Ovary (tissue), 9 donors: Measurements from ENCODE around the gene CACNA1C. TPM values are rescaled to one million over a fixed set of nuclear protein-coding genes. Genes with fewer than 3 reads are reported as not detected.

Experiments
- DNase-seq, 5 donors: peaks; one replicate each; pipeline ENCODE4 v3.0.0-alpha.2; 2019 to 2020
- H3K27ac ChIP-seq, 2 donors: fragments of 200-600 bp; one replicate each; pipeline versions ENCODE4 v1.5.1 to v1.8.0; 2019 to 2022
- H3K27me3 ChIP-seq: fragments of 200-600 bp; one replicate; pipeline ENCODE4 v1.8.0; 2022
- H3K36me3 ChIP-seq: fragments of 200-600 bp; sonication (generic); one replicate; pipeline ENCODE4 v1.5.1; 2019
- H3K4me1 ChIP-seq: one replicate; pipeline ENCODE4 v1.8.1; 2013; ENCODE audit warnings: mild to moderate bottlenecking, moderate library complexity; ENCODE audit not compliant: insufficient read depth
- H3K4me3 ChIP-seq: fragments of 200-600 bp; sonication (generic); one replicate; pipeline ENCODE4 v1.5.1; 2017
- H3K9me3 ChIP-seq, 2 donors: fragments of 200-600 bp in 1 of 2; sonication (generic) in 1 of 2; one replicate each; pipeline versions ENCODE4 v1.5.1 to v1.8.1; 2013 to 2019; ENCODE audit warnings: mild to moderate bottlenecking in 1 of 2, moderate library complexity in 1 of 2
- EP300 ChIP-seq: sonication (generic); formaldehyde crosslinking; IDR thresholded peaks from one replicate; pipeline ENCODE4 v1.6.1; 2017; ENCODE audit warnings: antibody characterized with exemption
- POLR2A ChIP-seq: fragments of 450-650 bp; IDR thresholded peaks from one replicate; pipeline ENCODE4 v1.6.1; 2017; ENCODE audit warnings: antibody characterized with exemption, mild to moderate bottlenecking, moderate library complexity
- WGBS, 3 donors: extraction: QIAGEN DNeasy Blood & Tissue Kit in 1 of 3; methylation state at CpG; one replicate each; pipeline versions ENCODE4 v1.1.5 to v1.1.7; 2013 to 2017; 5-methylcytosine and 5-hydroxymethylcytosine counted together
- intact Hi-C, 4 donors: fragments of 100-400 bp; cut with DNase I; formaldehyde crosslinking; loops; one replicate each; pipeline versions ENCODE4 v1.11.0 to v1.15.1; 2022 to 2023
- polyA plus RNA-seq, 2 donors: library from polyadenylated mRNA; stranded (reverse); fragments of 200-250 nt in 1 of 2; fragments of 350-450 nt in 1 of 2; fragmentation: Illumina TruSeq in 1 of 2; extraction: RNeasy Lipid Tissue Mini Kit (QIAGEN cat#74804) in 1 of 2; gene quantifications; one replicate each; pipeline ENCODE4 v1.2.3, GENCODE V29; 2013 to 2014
- total RNA-seq, 7 donors: library from RNA; depleted of rRNA in 2 of 7; stranded (reverse); fragments of >200 nt in 2 of 7; fragmentation: NEBNext Ultra II Directional in 3 of 7; extraction: Animal tissue kit (Norgen Biotek cat#: 25700) in 3 of 7; gene quantifications; one replicate each; pipeline versions ENCODE4 v1.1.0 to v1.2.4, GENCODE V29; 2016 to 2023
- TF ChIP-seq, protein P1 (sequence below), 3 donors: fragments of 450-650 bp in 2 of 3; fragments of 200-600 bp in 1 of 3; IDR thresholded peaks; one replicate each; pipeline versions ENCODE4 v1.5.1 to v1.8.0; 2016 to 2022; ENCODE audit warnings: antibody characterized with exemption in 3 of 3, mild to moderate bottlenecking in 1 of 3
- donor health status: DM: no; HTN: no; CAD: no; lungs with moderate emphysema.
- donor health status: DM: no; HTN: no; CAD: no.
- donor health status: Bipolar disorder and iron deficiency.
- donor health status: DM: yes; HTN: yes; CAD: no.
- donor health status: DM: no; HTN: no; CAD: no.
- donor health status: DM: yes; HTN: yes; CAD: no.

CACNA1C gene
- total and polyA plus RNA-seq, 9 donors, result 2.2 to 8.3 (median 3.7) TPM

DNA sequence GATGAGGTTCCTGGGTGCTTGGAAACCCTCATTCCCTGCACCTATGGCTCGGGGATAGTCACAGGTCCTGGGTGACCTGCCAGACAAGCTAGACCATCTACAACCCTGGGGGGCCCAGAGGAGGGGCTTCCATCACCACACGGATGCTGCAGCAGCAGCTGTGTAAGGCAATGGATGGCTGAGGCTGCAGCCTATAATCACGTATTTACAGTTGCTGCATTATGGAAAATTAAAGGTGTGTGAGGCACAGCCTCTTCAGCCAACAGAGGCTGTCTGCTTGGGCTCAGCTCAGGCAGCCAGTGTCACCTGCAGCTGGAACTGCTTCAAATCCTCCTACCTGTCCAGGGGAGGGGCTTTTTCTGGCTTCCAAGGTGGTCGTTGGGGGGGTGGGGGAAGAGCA lies 268.1 kb downstream of the CACNA1C start:
- no peaks in the 10 kb centered on the region for H3K4me1 ChIP-seq
- DNase-seq, result no peak
- intact Hi-C loops, result no loop called here
- no peak overlapping the region for H3K27ac ChIP-seq
- H3K27me3 ChIP-seq, result no peaks in the 10 kb centered on the region
- TF ChIP-seq EP300, result no peak
- TF ChIP-seq POLR2A, result no peak
- TF ChIP-seq, protein P1, sequence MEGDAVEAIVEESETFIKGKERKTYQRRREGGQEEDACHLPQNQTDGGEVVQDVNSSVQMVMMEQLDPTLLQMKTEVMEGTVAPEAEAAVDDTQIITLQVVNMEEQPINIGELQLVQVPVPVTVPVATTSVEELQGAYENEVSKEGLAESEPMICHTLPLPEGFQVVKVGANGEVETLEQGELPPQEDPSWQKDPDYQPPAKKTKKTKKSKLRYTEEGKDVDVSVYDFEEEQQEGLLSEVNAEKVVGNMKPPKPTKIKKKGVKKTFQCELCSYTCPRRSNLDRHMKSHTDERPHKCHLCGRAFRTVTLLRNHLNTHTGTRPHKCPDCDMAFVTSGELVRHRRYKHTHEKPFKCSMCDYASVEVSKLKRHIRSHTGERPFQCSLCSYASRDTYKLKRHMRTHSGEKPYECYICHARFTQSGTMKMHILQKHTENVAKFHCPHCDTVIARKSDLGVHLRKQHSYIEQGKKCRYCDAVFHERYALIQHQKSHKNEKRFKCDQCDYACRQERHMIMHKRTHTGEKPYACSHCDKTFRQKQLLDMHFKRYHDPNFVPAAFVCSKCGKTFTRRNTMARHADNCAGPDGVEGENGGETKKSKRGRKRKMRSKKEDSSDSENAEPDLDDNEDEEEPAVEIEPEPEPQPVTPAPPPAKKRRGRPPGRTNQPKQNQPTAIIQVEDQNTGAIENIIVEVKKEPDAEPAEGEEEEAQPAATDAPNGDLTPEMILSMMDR (IDR thresholded peaks at IDR 0.05), result no peak
- H3K4me3 ChIP-seq, result no peak overlapping the region
- H3K36me3 ChIP-seq, result no peaks in the 10 kb centered on the region
- 72 to 89% (median 81%) methylated on average over 4 of the region's 4 CpGs for WGBS, 3 donors
- H3K9me3 ChIP-seq, result no peaks in the 10 kb centered on the region

DNA sequence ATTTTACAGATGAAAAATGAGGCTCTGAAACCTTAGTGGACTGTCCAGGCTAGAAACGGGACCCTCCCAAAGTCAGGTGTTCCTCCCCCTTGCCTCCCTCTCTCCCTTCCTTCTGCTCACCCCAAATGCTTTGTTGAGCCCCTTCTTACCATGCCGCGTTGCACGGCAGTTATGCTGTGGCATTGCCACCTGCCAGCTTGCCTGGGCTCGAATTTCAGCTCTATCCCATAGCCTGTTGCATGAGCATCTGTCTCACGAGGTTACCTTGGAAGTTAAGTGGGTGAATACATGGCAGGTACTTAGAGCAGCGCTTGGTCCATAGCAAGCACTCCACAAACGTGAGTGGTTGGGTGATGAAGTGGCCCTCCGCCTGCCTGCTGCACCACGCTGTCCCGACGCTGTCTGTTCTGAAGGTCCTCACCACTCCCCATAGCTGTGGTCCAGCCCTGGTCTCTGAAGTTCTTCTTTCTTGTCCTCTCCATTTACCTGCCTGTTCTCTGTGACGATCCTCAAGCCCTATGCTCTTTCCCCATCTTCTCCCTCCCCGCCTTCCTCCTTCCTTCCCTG lies 269.9 kb downstream of the CACNA1C start:
- Histone ChIP-seq H3K27me3 (no peaks in the 10 kb centered on the region), H3K9me3 (no peaks in the 10 kb centered on the region), H3K4me3 (no peak overlapping the region), H3K27ac (no peak overlapping the region), H3K36me3 (no peaks in the 10 kb centered on the region), H3K4me1 (no peaks in the 10 kb centered on the region)
- DNase-seq, result no peak
- intact Hi-C loops, result no loop called here
- WGBS, 3 donors, result 91 to 94% (median 92%) methylated on average over 14 of the region's 14 CpGs
- TF ChIP-seq EP300 (no peak), POLR2A (no peak)
- TF ChIP-seq, protein P1 (IDR thresholded peaks at IDR 0.05), result no peak

DNA sequence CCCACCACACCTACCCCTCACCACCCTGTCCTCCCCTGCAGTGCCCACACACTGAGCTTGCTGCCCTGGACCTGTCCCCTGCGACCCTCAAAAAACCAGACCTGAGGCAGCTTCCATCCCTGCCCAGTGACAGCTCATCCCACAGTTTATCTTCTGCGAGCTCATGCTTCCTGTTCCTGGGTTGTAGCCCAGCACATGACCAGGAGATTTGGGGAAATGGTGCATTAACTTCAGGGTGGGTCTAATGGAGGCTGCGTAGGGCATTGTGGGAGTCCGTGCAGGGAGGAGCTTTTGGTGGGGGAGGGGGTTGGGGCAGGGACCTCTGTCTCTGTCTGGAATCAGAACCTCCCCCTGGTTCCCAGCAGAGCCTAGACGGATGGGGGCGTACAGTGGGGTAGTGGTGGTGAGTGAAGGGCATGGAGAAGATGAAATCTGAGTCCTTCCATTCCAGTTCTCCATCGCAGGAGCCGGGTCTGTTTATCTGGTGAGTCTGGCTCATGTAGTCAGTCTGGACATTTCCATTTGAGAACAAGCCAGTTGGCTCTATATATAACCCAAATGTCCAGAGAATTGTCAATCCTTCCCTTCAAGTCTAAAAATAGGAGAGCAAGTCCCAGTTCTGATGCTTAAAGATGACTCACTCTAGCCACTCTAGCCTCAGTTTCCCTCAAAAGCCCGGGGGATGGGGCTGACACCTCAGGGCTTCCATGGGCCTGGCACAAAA lies 270.9 kb downstream of the CACNA1C start:
- Histone ChIP-seq H3K9me3 (no peaks in the 10 kb centered on the region), H3K4me1 (no peaks in the 10 kb centered on the region), H3K36me3 (no peaks in the 10 kb centered on the region), H3K27ac (no peak overlapping the region), H3K27me3 (no peaks in the 10 kb centered on the region), H3K4me3 (no peak overlapping the region)
- DNase-seq, result no peak
- TF ChIP-seq EP300, result no peak
- no peak for TF ChIP-seq POLR2A
- TF ChIP-seq, protein P1 (IDR thresholded peaks at IDR 0.05), result no peak
- WGBS, 3 donors, result 59 to 69% (median 60%) methylated on average over 9 of the region's 9 CpGs
- intact Hi-C loops, result no loop called here

DNA sequence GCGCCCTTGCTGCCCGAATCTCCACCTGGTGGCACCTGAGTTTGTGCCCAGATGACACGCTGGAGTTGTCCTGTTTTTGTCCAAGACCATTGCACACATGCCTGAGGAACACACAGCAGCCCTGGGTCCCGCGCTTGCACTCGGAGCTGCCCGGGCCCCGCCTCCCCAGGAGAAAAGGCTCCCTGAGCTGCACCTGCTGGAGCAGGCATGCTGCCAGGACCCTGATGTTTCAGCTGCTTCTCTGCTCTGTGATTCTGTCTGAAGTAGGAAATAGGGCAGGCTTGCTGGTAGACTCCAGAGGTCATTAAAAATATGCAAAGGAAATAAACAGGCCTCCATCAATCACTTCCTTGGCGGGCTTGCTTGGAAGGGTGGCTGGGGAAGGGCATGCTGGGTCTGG lies 271.6 kb downstream of the CACNA1C start:
- Histone ChIP-seq H3K27ac (no peak overlapping the region), H3K4me1 (no peaks in the 10 kb centered on the region), H3K27me3 (no peaks in the 10 kb centered on the region), H3K9me3 (no peaks in the 10 kb centered on the region), H3K36me3 (no peaks in the 10 kb centered on the region), H3K4me3 (no peak overlapping the region)
- TF ChIP-seq POLR2A, result no peak
- TF ChIP-seq, protein P1 (IDR thresholded peaks at IDR 0.05), result no peak
- 65 to 69% (median 68%) methylated on average over 9 of the region's 9 CpGs for WGBS, 3 donors
- no peak for DNase-seq
- intact Hi-C loops, result no loop called here
